Stomach (tissue), 9 donors: ENCODE results near the gene N4BP3. TPM values are rescaled to one million over a fixed set of nuclear protein-coding genes. Genes with fewer than 3 reads are reported as not detected.
A peak's percentile ranks its signal among the peaks of the same experiment; 100 is the strongest.

Experiments
- DNase-seq, 2 donors: peaks; one replicate each; pipeline versions ENCODE4 v3.0.0 to v3.0.0-alpha.2; 2013 to 2019
- H3K27ac ChIP-seq, 5 donors: fragments of 200-600 bp in 4 of 5; sonication (generic) in 4 of 5; one replicate each; pipeline ENCODE4 v1.5.1; 2013 to 2019; ENCODE audit warnings: mild to moderate bottlenecking in 1 of 5, moderate library complexity in 1 of 5
- H3K27me3 ChIP-seq, 3 donors: fragments of 200-600 bp; sonication (generic); one replicate each; pipeline ENCODE4 v1.5.1; 2017 to 2019; ENCODE audit warnings: mixed run types in 1 of 3
- H3K36me3 ChIP-seq, 4 donors: fragments of 200-600 bp; sonication (generic); 1 replicate in 3 of 4; 2 replicates in 1 of 4; pipeline ENCODE4 v1.5.1; 2016 to 2019
- H3K4me1 ChIP-seq, 4 donors: fragments of 200-600 bp; sonication (generic); one replicate each; pipeline ENCODE4 v1.5.1; 2016 to 2019
- H3K4me3 ChIP-seq, 4 donors: fragments of 200-600 bp; sonication (generic) in 3 of 4; one replicate each; pipeline ENCODE4 v1.5.1; 2016 to 2019; ENCODE audit warnings: mild to moderate bottlenecking in 1 of 4
- H3K9me3 ChIP-seq, 4 donors: fragments of 200-600 bp; sonication (generic); one replicate each; pipeline ENCODE4 v1.5.1; 2016 to 2019
- CTCF ChIP-seq, 7 experiments: fragments of 450-650 bp in 4 of 7; fragments of 200-600 bp in 3 of 7; sonication (generic) in 3 of 7; IDR thresholded peaks; one replicate each; pipeline ENCODE4 v1.5.1; 2016 to 2019; ENCODE audit warnings: antibody characterized with exemption in 7 of 7, control low read depth in 2 of 7, mild to moderate bottlenecking in 1 of 7
- EP300 ChIP-seq: sonication (generic); formaldehyde crosslinking; IDR thresholded peaks from one replicate; pipeline ENCODE4 v1.6.1; 2017; ENCODE audit warnings: antibody characterized with exemption
- POLR2A ChIP-seq, 4 donors: fragments of 450-650 bp; IDR thresholded peaks; one replicate each; pipeline ENCODE4 v1.6.1; 2016; ENCODE audit warnings: antibody characterized with exemption in 4 of 4, control low read depth in 2 of 4, mild to moderate bottlenecking in 1 of 4, moderate library complexity in 1 of 4
- POLR2AphosphoS5 ChIP-seq, 3 donors: sonication (generic); formaldehyde crosslinking; IDR thresholded peaks; one replicate each; pipeline ENCODE4 v1.6.1; 2016; ENCODE audit warnings: antibody characterized with exemption in 3 of 3
- WGBS, 5 donors: extraction: QIAGEN DNeasy Blood & Tissue Kit in 3 of 5; methylation state at CpG; one replicate each; pipeline versions ENCODE4 v1.1.5 to v1.1.7; 2013 to 2018; 5-methylcytosine and 5-hydroxymethylcytosine counted together
- intact Hi-C: fragments of 100-400 bp; cut with DNase I; formaldehyde crosslinking; loops from one replicate; pipeline ENCODE4 v1.15.1; 2023; ENCODE audit warnings: low total_unique reads
- polyA plus RNA-seq, 3 donors: library from polyadenylated mRNA; stranded (reverse); fragments of 200-250 nt; gene quantifications; one replicate each; pipeline ENCODE4 v1.2.3, GENCODE V29; 2013
- total RNA-seq, 5 donors: library from RNA; depleted of rRNA; stranded (reverse); fragments of >200 nt; gene quantifications; one replicate each; pipeline versions ENCODE4 v1.1.0 to v1.2.3, GENCODE V29; 2014 to 2016
- donor health status: healthy with polysubstance abuse.
- donor health status: Bipolar disorder and iron deficiency.
- donor health status: healthy.

N4BP3 gene
- total and polyA plus RNA-seq, 8 donors = 2.6 to 6.1 (median 3.8) TPM; not detected in 1

GRCh38 chr5:178162481-178162880 lies 49.1 kb downstream of the N4BP3 start:
- peaks cover 0 to 40% (median 23%) of the 10 kb centered on the region in 3 donors for H3K27me3 ChIP-seq
- intact Hi-C loops = loop anchor here (5.0 kb wide), 1 partner anchor 90 kb away; no protein-coding TSS in a partner anchor
- WGBS, 5 donors = 66 to 83% (median 74%) methylated on average over 9 of the region's 9 CpGs
- no peaks in the 10 kb centered on the region for H3K36me3 ChIP-seq
- no peak for DNase-seq
- H3K9me3 ChIP-seq = no peaks in the 10 kb centered on the region
- no peak overlapping the region for H3K27ac ChIP-seq
- no peak for TF ChIP-seq POLR2AphosphoS5 (IDR thresholded peaks at IDR 0.05)
- TF ChIP-seq CTCF (IDR thresholded peaks at IDR 0.05) = no peak
- no peak for TF ChIP-seq EP300
- no peak for TF ChIP-seq POLR2A (IDR thresholded peaks at IDR 0.05)
- H3K4me3 ChIP-seq = no peak overlapping the region
- H3K4me1 ChIP-seq = peaks cover 0 to 11% (median 9%) of the 10 kb centered on the region in 4 donors

- H3K36me3 ChIP-seq = no peaks in the 10 kb centered on the region
- peak; percentile 91 to 94 for DNase-seq
- peak overlapping the region in 1 of 4 donors; percentile 15 for H3K4me3 ChIP-seq
- peaks cover 0 to 11% (median 9%) of the 10 kb centered on the region in 4 donors for H3K4me1 ChIP-seq
- H3K9me3 ChIP-seq = no peaks in the 10 kb centered on the region
- H3K27ac ChIP-seq = no peak overlapping the region
- TF ChIP-seq CTCF (IDR thresholded peaks at IDR 0.05) (peak in 5 of 7 experiments; percentile 97 to 99 (median 99)), POLR2A (IDR thresholded peaks at IDR 0.05) (no peak), POLR2AphosphoS5 (IDR thresholded peaks at IDR 0.05) (peak in 1 of 3 donors; percentile 63), EP300 (no peak)
- 9 to 11% (median 10%) methylated on average over 24 to 33 of the region's 33 CpGs for WGBS, 5 donors
- intact Hi-C loops = loop anchor here (5.0 kb wide), 1 partner anchor 92 kb away; no protein-coding TSS in a partner anchor
- peaks cover 0 to 44% (median 23%) of the 10 kb centered on the region in 3 donors for H3K27me3 ChIP-seq
Measured at GRCh38 chr5:178163772-178164735, 50.7 kb downstream of the N4BP3 start.

GRCh38 chr5:178165581-178165980 lies 52.2 kb downstream of the N4BP3 start:
- Histone ChIP-seq H3K9me3 (no peaks in the 10 kb centered on the region), H3K4me1 (peaks cover 0 to 11% (median 9%) of the 10 kb centered on the region in 4 donors), H3K4me3 (no peak overlapping the region), H3K27ac (no peak overlapping the region), H3K36me3 (no peaks in the 10 kb centered on the region), H3K27me3 (peaks cover 0 to 49% (median 23%) of the 10 kb centered on the region in 3 donors)
- TF ChIP-seq POLR2AphosphoS5 (IDR thresholded peaks at IDR 0.05) (no peak), EP300 (no peak), CTCF (IDR thresholded peaks at IDR 0.05) (no peak), POLR2A (IDR thresholded peaks at IDR 0.05) (no peak)
- intact Hi-C loops = no loop called here
- DNase-seq = no peak
- 28 to 66% (median 44%) methylated on average over 34 to 38 of the region's 38 CpGs for WGBS, 5 donors

- no peak for TF ChIP-seq EP300
- TF ChIP-seq POLR2AphosphoS5 (IDR thresholded peaks at IDR 0.05) = no peak
- no peak for TF ChIP-seq POLR2A (IDR thresholded peaks at IDR 0.05)
- TF ChIP-seq CTCF (IDR thresholded peaks at IDR 0.05) = no peak
- no peak overlapping the region for H3K27ac ChIP-seq
- no peaks in the 10 kb centered on the region for H3K9me3 ChIP-seq
- H3K4me1 ChIP-seq = no peaks in the 10 kb centered on the region
- no peak overlapping the region for H3K4me3 ChIP-seq
- no peak for DNase-seq
- intact Hi-C loops = no loop called here
- no peaks in the 10 kb centered on the region for H3K36me3 ChIP-seq
- H3K27me3 ChIP-seq = peaks cover 0 to 25% (median 5%) of the 10 kb centered on the region in 3 donors
- WGBS, 5 donors = 79 to 86% (median 81%) methylated on average over 2 of the region's 2 CpGs
Measured at GRCh38 chr5:178170455-178170854, 57.1 kb downstream of the N4BP3 start.
